Activated CD8-positive, alpha-beta T cell treated with anti-CD3 and anti-CD28 coated beads, Interleukin-2, amount 10 ng/mL, durations not matched to agents 7 days and 5 days (primary cell): Measurements from ENCODE around the gene YIF1A. TPM values are rescaled to one million over a fixed set of nuclear protein-coding genes. Genes with fewer than 3 reads are reported as not detected.

Source experiments
- ATAC-seq: fragments of 150-1000 bp; cut with Tn5 transposase; one replicate; pipeline ENCODE4 v1.10.0; 2021; ENCODE audit warnings: moderate library complexity
- CTCF ChIA-PET: fragments of 350-600 bp; sonication (Branson Sonifier 250); formaldehyde crosslinking; loops from one replicate; lab custom pipeline; 2021; ENCODE audit warnings: antibody characterized with exemption; lab: Charles Lee
- POLR2A ChIA-PET: fragments of 350-600 bp; sonication (Branson Sonifier 250); formaldehyde crosslinking; loops from one replicate; lab custom pipeline; 2021; ENCODE audit warnings: antibody characterized with exemption; lab: Charles Lee
- DNase-seq: peaks from one replicate; pipeline ENCODE4 v3.0.0-alpha.2; 2020
- H3K27ac Mint-ChIP-seq: one replicate; pipeline ENCODE4 v1.8.0; 2021; ENCODE audit warnings: mild to moderate bottlenecking, mixed read lengths
- H3K27me3 Mint-ChIP-seq: one replicate; pipeline ENCODE4 v1.8.0; 2021; ENCODE audit warnings: low read depth, mixed read lengths
- H3K36me3 Mint-ChIP-seq: one replicate; pipeline ENCODE4 v1.8.0; 2021; ENCODE audit warnings: low read depth, mixed read lengths
- H3K4me1 Mint-ChIP-seq: one replicate; pipeline ENCODE4 v1.8.0; 2021; ENCODE audit warnings: low read depth, mixed read lengths
- H3K4me3 Mint-ChIP-seq: one replicate; pipeline ENCODE4 v1.8.0; 2021; ENCODE audit warnings: mild to moderate bottlenecking, mixed read lengths
- H3K9me3 Mint-ChIP-seq: one replicate; pipeline ENCODE4 v1.8.0; 2022; ENCODE audit warnings: mixed read lengths; ENCODE audit not compliant: insufficient read depth
- total RNA-seq, 2 experiments: library from RNA; stranded (reverse); gene quantifications; one replicate each; pipeline ENCODE4 v1.2.3, GENCODE V29; 2021

YIF1A gene
- total RNA-seq, 2 experiments from 2014 or later = 46.6 to 58.6 TPM

- ChIA-PET POLR2A (interaction anchor here (1.5 to 1.6 kb wide), 2 partner anchors 20 to 40 kb away, joined by 4 to 9 read pairs; no protein-coding TSS in a partner anchor), CTCF (interaction anchor here (0.6 to 8.7 kb wide), 4 partner anchors 13 to 54 kb away, joined by 3 to 194 read pairs (median 6); partner anchors contain the start of gene BRMS1)
- Mint-ChIP-seq H3K27me3 (no peaks in the 10 kb centered on the region), H3K27ac (no peak overlapping the region), H3K4me3 (no peak overlapping the region), H3K36me3 (peaks cover 12% of the 10 kb centered on the region), H3K9me3 (no peaks in the 10 kb centered on the region), H3K4me1 (peaks cover 42% of the 10 kb centered on the region)
- ATAC-seq (no peak), DNase-seq (no peak)
Measured at GRCh38 chr11:66332371-66333219, 43.7 kb upstream of the YIF1A start.

- ChIA-PET CTCF (interaction anchor here (0.9 to 8.7 kb wide), 6 partner anchors 9 to 57 kb away, joined by 3 to 194 read pairs (median 4); partner anchors contain the start of gene BRMS1), POLR2A (interaction anchor here (1.5 to 1.6 kb wide), 2 partner anchors 19 to 41 kb away, joined by 4 to 9 read pairs; no protein-coding TSS in a partner anchor)
- Mint-ChIP-seq H3K4me3 (no peak overlapping the region), H3K27me3 (no peaks in the 10 kb centered on the region), H3K27ac (no peak overlapping the region), H3K36me3 (peaks cover 4% of the 10 kb centered on the region), H3K4me1 (peaks cover 40% of the 10 kb centered on the region), H3K9me3 (no peaks in the 10 kb centered on the region)
- DNase-seq (no peak), ATAC-seq (no peak)
Measured at GRCh38 chr11:66331542-66332370, 42.8 kb upstream of the YIF1A start.

DNA sequence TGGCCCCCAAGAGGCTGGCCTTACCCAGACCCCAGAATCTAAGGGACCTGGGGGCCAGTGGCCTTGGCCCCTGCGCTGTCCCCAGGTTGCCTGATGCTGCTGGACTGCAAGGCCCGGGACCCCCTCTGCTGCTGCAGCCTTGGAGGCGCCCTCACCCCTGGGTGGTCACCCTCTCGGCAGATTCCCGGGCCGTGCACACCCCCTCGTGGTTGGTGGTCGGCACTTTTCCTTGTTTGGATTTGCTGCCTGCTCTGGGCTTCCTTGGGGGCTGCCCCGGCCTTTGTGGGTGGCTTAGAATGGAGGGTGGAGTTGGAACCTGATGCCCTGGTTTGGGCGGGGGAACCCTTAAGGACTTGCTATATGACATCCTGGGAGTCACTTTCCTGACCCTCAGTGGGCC, 42.0 kb upstream of the YIF1A start:
- DNase-seq = no peak
- H3K36me3 Mint-ChIP-seq = no peaks in the 10 kb centered on the region
- ChIA-PET CTCF (interaction anchor here (0.9 to 8.7 kb wide), 6 partner anchors 9 to 58 kb away, joined by 3 to 194 read pairs (median 4); partner anchors contain the start of gene BRMS1), POLR2A (interaction anchor here (1.5 kb wide), 1 partner anchor 41 kb away, joined by 4 read pairs; no protein-coding TSS in a partner anchor)
- H3K27me3 Mint-ChIP-seq = no peaks in the 10 kb centered on the region
- H3K27ac Mint-ChIP-seq = no peak overlapping the region
- ATAC-seq = no peak
- peaks cover 38% of the 10 kb centered on the region for H3K4me1 Mint-ChIP-seq
- no peaks in the 10 kb centered on the region for H3K9me3 Mint-ChIP-seq
- H3K4me3 Mint-ChIP-seq = no peak overlapping the region

DNA sequence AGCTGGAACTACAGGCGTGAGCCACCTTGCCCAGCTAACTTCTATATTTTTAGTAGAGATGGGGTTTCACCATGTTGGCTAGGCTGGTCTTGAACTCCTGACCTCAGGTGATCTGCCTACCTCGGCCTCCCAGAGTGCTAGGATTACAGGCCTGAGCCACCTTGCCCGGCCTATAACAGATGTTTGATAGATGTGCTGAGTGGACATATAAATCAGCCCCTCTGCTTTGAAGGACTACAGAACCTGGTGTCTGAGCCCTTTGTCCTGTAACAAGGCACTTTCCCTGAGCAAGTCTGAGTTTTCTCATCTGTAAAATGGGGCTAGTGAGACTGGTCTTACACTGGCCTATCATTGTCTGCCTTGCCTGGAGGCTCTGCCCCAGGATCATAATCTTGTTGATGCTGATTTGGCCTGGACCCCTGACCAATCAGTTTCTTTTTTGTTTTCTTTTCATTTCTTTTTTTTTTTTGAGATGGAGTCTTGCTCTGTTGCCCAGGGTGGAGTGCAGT, 40.3 kb upstream of the YIF1A start:
- Mint-ChIP-seq H3K4me1 (peaks cover 48% of the 10 kb centered on the region), H3K9me3 (no peaks in the 10 kb centered on the region), H3K36me3 (no peaks in the 10 kb centered on the region), H3K27ac (no peak overlapping the region), H3K27me3 (no peaks in the 10 kb centered on the region), H3K4me3 (no peak overlapping the region)
- ATAC-seq (no peak), DNase-seq (no peak)
- ChIA-PET POLR2A (interaction anchor here (2.2 kb wide), 1 partner anchor 16 kb away, joined by 20 read pairs; no protein-coding TSS in a partner anchor), CTCF (interaction anchor here (0.7 to 8.7 kb wide), 8 partner anchors 9 to 57 kb away, joined by 3 to 194 read pairs (median 3); partner anchors contain the start of genes CD248, TMEM151A and YIF1A)

DNA sequence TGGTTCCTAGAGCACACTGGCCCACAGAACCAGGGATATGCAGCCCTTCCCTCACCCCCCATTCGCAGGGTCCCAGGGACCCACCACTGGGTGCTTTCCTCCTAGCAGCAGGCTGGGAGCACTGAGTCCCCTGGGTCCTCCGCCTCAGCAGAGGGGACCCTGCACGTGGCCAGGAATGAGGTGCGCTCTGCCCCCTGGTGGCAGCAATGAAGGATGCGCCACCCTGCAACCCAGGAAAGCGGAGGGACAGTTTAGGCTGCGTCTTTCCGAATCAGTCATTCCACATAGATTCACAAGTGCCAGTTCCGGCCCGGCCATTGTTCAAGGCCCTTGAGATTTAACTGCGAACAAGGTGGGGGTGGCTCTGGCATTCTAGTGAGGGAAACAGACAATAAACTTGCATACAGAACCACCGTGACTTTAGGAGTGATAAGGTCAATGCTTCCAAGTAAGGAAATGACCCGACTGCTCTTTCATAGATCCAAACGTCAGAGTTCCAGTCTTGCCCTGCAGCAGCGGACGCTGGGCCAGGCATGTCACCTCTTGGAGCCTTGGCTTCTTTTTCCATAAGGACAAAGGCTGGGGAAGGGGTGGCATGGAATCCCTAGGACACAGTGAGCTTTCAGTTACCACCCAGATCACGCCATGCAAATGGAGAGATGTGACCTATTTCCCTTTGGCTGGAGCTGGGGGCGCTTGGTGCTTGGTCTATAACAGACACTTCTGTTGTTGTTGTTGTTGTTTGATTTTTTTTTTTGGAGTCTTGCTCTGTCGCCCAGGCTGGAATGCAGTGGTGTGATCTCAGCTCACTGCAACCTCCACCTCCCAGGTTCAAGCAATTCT, 39.6 kb upstream of the YIF1A start:
- H3K9me3 Mint-ChIP-seq = no peaks in the 10 kb centered on the region
- DNase-seq (peak; percentile 85), ATAC-seq (peak; percentile 78)
- peak overlapping the region; percentile 4 for H3K4me3 Mint-ChIP-seq
- peak overlapping the region; percentile 85 for H3K27ac Mint-ChIP-seq
- no peaks in the 10 kb centered on the region for H3K27me3 Mint-ChIP-seq
- peaks cover 55% of the 10 kb centered on the region for H3K4me1 Mint-ChIP-seq
- H3K36me3 Mint-ChIP-seq = no peaks in the 10 kb centered on the region
- ChIA-PET CTCF (interaction anchor here (0.7 to 8.7 kb wide), 8 partner anchors 10 to 58 kb away, joined by 3 to 194 read pairs (median 3); partner anchors contain the start of genes CD248, TMEM151A and YIF1A), POLR2A (interaction anchor here (2.2 kb wide), 1 partner anchor 15 kb away, joined by 20 read pairs; no protein-coding TSS in a partner anchor)

DNA sequence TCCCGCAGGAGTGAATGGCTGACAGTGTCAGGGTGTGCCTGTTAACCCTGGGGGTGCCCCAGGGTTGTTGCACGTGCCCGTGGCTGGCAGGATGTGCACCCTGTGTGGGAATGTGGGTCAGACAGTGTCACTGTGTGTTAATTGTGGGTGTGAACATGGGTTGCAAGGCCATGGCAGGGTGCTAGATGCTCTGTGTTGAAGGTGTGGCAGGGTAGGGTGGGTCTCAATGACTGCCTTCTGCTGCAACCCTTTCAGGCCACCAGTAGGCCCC, 39.0 kb upstream of the YIF1A start:
- H3K36me3 Mint-ChIP-seq = no peaks in the 10 kb centered on the region
- peak overlapping the region; percentile 85 for H3K27ac Mint-ChIP-seq
- H3K9me3 Mint-ChIP-seq = no peaks in the 10 kb centered on the region
- DNase-seq (peak; percentile 60), ATAC-seq (peak; percentile 54)
- H3K4me3 Mint-ChIP-seq = no peak overlapping the region
- H3K27me3 Mint-ChIP-seq = no peaks in the 10 kb centered on the region
- peaks cover 61% of the 10 kb centered on the region for H3K4me1 Mint-ChIP-seq
- POLR2A ChIA-PET = no interaction called here
- CTCF ChIA-PET = no interaction called here

DNA sequence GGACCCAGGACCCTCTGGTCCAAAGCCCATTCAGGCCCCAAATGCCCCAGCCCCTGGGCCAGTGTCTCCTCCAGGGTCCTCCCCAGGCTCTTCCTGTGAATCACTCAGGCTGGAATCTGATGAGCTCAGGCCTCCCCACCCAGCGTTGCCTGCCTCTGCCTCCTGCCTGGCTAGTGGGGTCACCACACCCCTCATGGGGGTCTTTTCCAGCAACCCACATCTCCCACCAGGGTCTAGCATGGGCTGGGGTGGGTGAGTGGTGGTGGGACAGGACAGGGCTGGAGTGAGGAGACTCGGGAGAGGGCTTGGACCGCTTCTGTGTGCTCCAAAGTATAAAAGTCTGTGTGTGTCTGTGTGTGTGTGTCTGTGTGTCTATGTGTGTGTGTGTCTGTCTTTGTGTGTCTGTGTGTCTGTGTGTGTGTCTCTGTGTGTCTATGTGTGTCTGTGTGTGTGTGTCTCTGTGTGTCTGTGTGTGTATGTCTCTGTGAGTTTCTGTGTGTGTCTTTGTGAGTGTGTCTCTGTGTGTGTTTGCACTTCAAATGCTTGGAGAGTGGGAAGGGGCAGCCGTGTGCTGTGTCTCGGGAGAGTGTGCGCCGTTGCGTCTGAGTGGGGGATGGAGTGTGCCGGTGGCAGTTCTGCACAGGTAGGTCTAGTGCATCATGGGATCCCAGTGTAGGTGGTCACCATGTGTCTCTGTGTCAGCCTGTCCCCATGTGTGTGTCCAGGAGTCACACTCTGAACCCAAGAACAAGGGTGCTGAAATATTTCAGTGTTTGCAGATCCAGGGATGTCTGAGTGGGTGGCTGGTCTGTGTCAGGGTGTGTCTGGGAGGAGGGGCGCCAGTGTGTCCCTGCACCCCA, 38.5 kb upstream of the YIF1A start:
- Mint-ChIP-seq H3K27me3 (no peaks in the 10 kb centered on the region), H3K4me1 (peaks cover 66% of the 10 kb centered on the region), H3K9me3 (no peaks in the 10 kb centered on the region), H3K36me3 (no peaks in the 10 kb centered on the region), H3K27ac (peak overlapping the region; percentile 85), H3K4me3 (no peak overlapping the region)
- ATAC-seq = no peak
- ChIA-PET POLR2A (interaction anchor here (0.6 to 3.0 kb wide), 4 partner anchors 8 to 17 kb away, joined by 3 to 45 read pairs (median 21); partner anchors contain the start of genes BRMS1, CD248 and RIN1), CTCF (interaction anchor here (1.0 to 3.8 kb wide), 7 partner anchors 9 to 59 kb away, joined by 3 to 87 read pairs (median 4); partner anchors contain the start of genes CD248, RIN1 and SLC29A2)
- DNase-seq = no peak

- H3K4me1 Mint-ChIP-seq = peaks cover 73% of the 10 kb centered on the region
- CTCF ChIA-PET = interaction anchor here (1.0 to 3.8 kb wide), 7 partner anchors 9 to 60 kb away, joined by 3 to 87 read pairs (median 4); partner anchors contain the start of genes CD248, RIN1 and SLC29A2
- ATAC-seq (peak; percentile 61), DNase-seq (peak; percentile 86)
- no peaks in the 10 kb centered on the region for H3K9me3 Mint-ChIP-seq
- H3K36me3 Mint-ChIP-seq = no peaks in the 10 kb centered on the region
- H3K27ac Mint-ChIP-seq = peak overlapping the region; percentile 98
- POLR2A ChIA-PET = interaction anchor here (0.6 to 3.0 kb wide), 4 partner anchors 9 to 18 kb away, joined by 3 to 45 read pairs (median 21); partner anchors contain the start of genes BRMS1, CD248 and RIN1
- peak overlapping the region; percentile 59 for H3K4me3 Mint-ChIP-seq
- no peaks in the 10 kb centered on the region for H3K27me3 Mint-ChIP-seq
Measured at GRCh38 chr11:66326261-66327111, 37.5 kb upstream of the YIF1A start.

GRCh38 chr11:66325263-66325671, 36.3 kb upstream of the YIF1A start:
- Mint-ChIP-seq H3K27me3 (no peaks in the 10 kb centered on the region), H3K4me1 (peaks cover 78% of the 10 kb centered on the region), H3K27ac (peak overlapping the region; percentile 98), H3K9me3 (peaks cover under 1% of the 10 kb centered on the region), H3K36me3 (peaks cover 3% of the 10 kb centered on the region), H3K4me3 (peak overlapping the region; percentile 59)
- CTCF ChIA-PET = interaction anchor here (2.3 to 3.8 kb wide), 2 partner anchors 8 to 13 kb away, joined by 15 to 87 read pairs; partner anchors contain the start of gene CD248
- ATAC-seq = peak; percentile 10
- DNase-seq = peak; percentile 32
- POLR2A ChIA-PET = interaction anchor here (3.0 kb wide), 1 partner anchor 13 kb away, joined by 45 read pairs; no protein-coding TSS in a partner anchor
